GM12874 (cell line): ENCODE measurements around the gene ARHGAP22.

Source experiments
- CTCF ChIP-seq: IDR thresholded peaks from 2 replicates; pipeline ENCODE4 v1.5.1; 2011; ENCODE audit warnings: low read depth, mild to moderate bottlenecking, control low read depth, low read length, moderate library complexity; ENCODE audit not compliant: insufficient read depth

Gene ARHGAP22

DNA sequence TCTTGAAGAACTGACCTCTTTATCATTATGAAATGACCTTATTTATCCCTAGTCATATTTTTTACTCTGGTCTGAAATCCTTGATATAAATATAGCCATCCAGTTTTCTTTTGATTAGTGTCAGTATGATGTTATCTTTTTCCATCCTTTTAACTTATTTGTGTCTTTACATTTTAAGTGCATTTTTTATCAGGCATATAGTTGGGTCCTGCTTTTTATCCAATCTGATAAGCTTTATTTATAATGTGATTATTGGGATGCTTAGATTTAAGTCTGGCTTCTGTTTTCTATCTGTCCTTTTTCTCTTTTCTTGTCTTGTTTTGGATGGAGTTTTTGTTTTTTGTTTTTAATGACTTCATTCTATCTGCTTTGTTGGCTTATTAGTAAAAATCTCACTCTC, 119.2 kb downstream of the ARHGAP22 start:
- no peak for TF ChIP-seq CTCF

- no peak for TF ChIP-seq CTCF
Measured at GRCh38 chr10:48484911-48485310, 120.0 kb downstream of the ARHGAP22 start.

DNA sequence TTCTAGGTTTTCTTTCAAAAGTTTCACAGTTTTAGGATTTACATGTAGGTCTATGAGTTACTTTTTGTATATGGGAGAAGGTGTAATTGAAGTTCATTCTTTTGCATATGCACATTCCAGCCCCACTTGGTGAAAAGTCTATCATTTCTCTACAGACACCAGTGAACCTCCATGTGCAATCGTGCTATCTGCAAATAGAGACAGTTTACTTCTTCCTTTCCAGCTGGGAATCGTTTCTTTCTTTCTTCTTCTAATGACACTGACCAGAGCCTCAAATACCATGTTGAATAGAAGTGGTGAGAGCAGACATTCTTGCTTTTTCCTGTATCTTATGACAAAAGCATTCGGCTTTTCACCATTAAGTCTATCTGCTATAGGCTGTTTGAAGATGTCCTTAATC, 122.7 kb downstream of the ARHGAP22 start:
- TF ChIP-seq CTCF = no peak

DNA sequence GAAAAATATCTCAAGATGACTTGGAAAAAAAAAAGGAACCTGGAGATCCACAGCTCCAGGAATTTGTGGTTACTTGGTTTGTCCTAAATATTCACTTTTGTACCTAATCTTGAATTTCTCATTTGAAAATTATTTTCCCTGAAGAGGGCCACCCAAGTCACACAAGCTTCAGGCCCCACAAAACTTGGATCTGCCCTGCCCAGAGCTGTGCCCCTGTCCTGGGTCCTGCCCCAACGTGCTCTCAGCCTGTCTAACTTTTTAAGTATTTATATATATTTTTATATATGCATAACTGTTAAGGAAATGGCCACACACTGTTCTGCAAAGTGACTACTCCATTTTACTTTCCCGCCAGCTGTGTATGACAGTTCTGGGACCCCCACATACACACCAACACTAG, 123.5 kb downstream of the ARHGAP22 start:
- no peak for TF ChIP-seq CTCF

DNA sequence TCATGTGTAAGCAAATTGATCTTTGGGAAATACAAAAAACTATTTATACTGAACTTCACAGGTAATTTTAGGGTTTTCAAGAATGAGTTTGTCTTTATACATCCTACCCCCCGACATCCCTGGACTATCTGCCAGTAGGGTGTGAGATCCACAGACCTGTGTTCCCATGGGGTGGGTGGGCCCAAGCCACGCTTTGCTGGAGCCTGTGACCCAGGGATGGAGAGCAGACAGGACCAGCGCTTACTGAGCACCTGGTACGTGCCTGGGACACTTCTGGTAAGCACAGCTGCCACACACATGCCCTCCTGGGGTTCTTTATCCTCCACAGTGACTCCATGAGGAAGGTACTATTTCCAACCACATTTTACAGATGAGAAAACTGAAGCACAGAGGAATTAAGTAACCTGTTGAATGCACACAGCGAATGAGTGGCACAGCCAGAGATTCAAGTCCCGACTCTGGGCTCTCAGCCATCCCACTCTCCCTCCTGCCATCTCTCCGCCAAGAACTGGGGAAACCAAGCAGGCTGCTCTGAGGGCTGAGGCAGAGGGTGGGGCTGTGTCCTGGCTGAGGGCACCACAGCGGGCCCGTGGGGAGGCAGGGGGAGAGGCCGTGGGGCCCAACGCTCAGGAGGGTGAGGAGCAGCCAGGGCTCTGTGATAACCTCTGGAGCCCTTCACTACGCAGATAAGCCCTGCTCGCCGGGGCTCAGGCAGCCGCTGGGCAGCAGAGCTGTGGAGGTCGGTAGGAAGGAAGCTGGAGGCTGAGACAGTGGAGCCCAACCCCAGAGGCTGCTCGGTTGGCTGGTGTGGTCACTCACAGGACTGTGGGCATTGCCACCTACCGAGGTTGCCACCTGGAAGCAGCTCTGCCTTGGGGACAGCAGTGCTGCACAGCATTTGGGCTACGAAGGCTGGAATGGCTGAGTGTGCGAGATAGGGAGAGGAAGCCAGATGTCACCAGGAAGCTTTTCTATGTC, 124.2 kb downstream of the ARHGAP22 start:
- no peak for TF ChIP-seq CTCF

DNA sequence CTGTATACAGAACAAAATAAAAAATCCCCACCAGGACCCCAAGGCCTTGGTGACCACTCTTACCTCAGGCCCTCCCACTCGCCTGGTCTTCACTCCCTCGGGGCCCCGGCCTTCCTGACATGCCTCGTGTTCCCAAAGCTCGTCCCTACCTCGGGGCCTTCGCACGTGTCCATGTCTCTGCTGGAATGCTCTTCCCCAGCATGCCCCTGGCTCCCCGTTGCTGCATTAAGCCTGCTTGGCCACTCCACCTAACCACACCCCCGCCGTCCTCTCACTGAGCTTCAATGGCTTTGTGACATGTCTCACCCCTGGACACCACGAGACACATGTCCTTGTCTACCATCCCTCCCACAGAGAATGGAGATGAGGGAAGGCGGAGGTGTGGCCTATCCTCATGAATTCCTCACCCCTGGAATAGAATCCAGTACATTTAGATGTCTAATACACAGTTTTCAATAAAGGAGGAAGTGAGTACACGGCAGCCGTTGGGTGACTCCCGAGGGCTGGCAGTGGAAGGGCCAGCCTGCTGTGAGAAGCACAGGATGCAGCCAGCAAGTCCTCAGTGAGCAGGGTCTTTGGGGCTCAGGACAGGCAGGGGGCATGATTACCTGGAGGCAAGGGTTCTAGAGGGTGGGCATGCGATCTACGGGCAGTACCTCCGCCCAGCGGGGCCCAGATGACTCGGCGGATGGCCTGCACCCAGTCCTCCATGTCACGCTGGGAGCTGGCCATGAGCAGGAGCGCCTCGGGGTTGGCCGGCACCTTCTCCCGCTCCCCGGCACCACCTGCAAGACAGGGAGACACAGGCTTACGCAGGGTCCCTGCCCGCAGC, 125.7 kb downstream of the ARHGAP22 start:
- TF ChIP-seq CTCF = no peak

- no peak for TF ChIP-seq CTCF
Measured at GRCh38 chr10:48478469-48478868, 126.4 kb downstream of the ARHGAP22 start.
